Measurements from ENCODE around the gene OLR1.

Gene OLR1

DNA sequence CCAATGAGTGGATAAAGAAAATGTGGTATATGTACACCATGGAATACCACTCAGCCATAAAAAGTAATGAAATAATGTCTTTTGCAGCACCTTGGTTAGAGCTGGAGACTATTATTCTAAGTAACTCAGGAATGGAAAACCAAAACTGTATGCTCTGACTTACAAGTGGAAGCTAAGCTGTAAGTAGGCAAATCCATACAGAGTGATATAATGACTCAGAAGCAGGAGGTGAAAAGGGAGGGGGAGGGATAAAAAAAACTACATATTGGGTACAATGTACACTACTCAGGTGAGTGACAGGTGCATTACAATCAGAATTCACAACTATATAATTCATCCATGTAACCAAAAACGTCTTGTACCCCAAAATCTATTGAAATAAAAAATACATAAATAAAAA is 58.0 kb downstream of the OLR1 start:
- no peak for DNase-seq (ENCODE audit: low read depth, low spot score)
- H3K27ac ChIP-seq = no peak overlapping the region

DNA sequence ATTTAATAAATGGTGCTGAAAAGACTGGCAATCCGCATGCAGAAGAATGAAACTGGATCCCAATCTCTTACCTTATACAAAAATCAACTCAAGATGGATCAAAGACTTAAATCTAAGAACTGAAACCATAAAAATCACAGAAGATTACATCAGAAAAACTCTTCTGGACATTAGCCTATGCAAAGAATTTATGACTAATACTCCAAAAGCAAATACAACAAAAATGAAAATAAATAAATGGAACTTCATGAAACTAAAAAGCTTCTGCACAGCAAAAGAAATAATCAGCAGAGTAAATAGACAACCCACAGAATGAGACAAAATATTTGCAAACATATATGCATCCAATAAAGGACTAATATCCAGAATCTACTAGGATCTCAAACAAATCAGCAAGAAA is 58.9 kb downstream of the OLR1 start:
- DNase-seq (ENCODE audit: low read depth, low spot score) = no peak
- H3K27ac ChIP-seq = no peak overlapping the region

DNA sequence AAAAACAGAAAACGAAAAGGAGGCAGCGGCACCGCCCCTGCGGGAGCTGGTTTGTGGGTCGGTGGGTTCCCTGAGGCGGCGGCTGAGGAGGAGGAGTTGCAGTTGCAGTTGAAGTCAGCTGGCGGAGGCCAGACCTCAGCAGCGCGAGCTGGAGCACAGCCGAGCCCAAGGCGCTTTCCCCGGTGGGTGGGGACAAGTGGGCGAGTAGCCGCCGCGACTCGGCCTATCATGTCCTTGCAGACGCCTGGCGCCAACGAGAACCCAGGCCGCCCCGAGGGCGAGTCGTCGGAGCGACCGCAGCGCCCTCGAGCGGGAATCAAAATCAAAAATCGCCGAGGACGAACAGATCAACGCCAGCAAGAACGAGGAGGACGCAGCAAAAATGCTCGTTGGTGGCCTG is 60.5 kb downstream of the OLR1 start:
- no peak for DNase-seq (ENCODE audit: low read depth, low spot score)
- no peak overlapping the region for H3K27ac ChIP-seq

DNA sequence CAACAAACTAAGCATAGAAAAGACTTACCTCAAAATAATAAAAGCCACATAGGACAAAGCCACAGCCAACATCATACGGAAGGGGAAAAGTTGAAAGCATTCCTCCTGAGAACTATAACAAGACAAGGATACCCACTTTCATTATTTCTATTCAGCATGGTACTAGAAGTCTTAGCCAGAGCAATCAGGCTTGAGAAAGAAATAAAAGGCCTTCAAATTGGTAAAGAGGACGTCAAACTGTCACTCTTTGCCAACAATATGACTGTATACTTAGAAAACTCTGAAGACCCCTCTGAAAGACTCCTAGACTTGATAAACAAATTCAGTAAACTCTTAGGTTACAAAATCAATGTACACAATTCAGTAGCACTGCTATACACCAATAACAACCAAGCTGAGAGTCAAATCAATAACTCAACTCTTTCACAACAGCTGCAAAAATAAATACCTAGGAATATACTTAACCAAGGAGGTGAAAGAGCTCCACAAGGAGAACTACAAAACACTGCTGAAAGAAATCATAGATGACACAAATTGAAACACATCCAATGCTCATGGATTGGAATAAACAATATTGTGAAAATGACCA is 61.6 kb downstream of the OLR1 start:
- H3K27ac ChIP-seq = no peak overlapping the region
- no peak for DNase-seq (ENCODE audit: low read depth, low spot score)

Data from epithelial cell of prostate (primary cell).